ENCODE data around the gene ZAR1.
"Not testable (repeated sequence)": the region's sequence is repeated elsewhere in the genome, so short reads cannot be mapped to it uniquely, and the experiment has no call there.

Gene ZAR1
- total RNA-seq, result 0 to 0.11 (median 0.07) reads per million in 3 experiments

GRCh38 chr4:48490012-48490679 lies at the start of gene ZAR1:
Gene ZAR1 (plus strand): TSS chr4:48490252. CDS start chr4:48490292, 40 bp downstream.
- DNase-seq, result no peak

- DNase-seq, result not testable (repeated sequence)
These were observed 49.1 kb upstream of the ZAR1 start for GRCh38 chr4:48440914-48441313.

GRCh38 chr4:48445704-48446103 lies 44.3 kb upstream of the ZAR1 start:
- DNase-seq, result peak; percentile 2

GRCh38 chr4:48446642-48447041 lies 43.4 kb upstream of the ZAR1 start:
- DNase-seq, result no peak

- DNase-seq, result no peak
These were observed 40.9 kb upstream of the ZAR1 start for GRCh38 chr4:48449151-48449550.

- DNase-seq, result no peak
These were observed 39.3 kb upstream of the ZAR1 start for GRCh38 chr4:48450740-48451139.

- DNase-seq, result not testable (repeated sequence)
These were observed 38.4 kb upstream of the ZAR1 start for GRCh38 chr4:48451656-48452055.

GRCh38 chr4:48454591-48454990 lies 35.5 kb upstream of the ZAR1 start:
- no peak for DNase-seq

- DNase-seq, result no peak
These were observed 29.1 kb upstream of the ZAR1 start for GRCh38 chr4:48461000-48461399.

GRCh38 chr4:48462363-48462762 lies 27.7 kb upstream of the ZAR1 start:
- DNase-seq, result no peak

GRCh38 chr4:48467442-48467841 lies 22.6 kb upstream of the ZAR1 start:
- no peak for DNase-seq

GRCh38 chr4:48467891-48468290 lies 22.2 kb upstream of the ZAR1 start:
- no peak for DNase-seq

- DNase-seq, result no peak
These were observed 19.9 kb upstream of the ZAR1 start for GRCh38 chr4:48470137-48470536.

- no peak for DNase-seq
These were observed 19.5 kb upstream of the ZAR1 start for GRCh38 chr4:48470570-48470969.

GRCh38 chr4:48472794-48473193 lies 17.3 kb upstream of the ZAR1 start:
- DNase-seq, result no peak

- DNase-seq, result no peak
These were observed 14.3 kb upstream of the ZAR1 start for GRCh38 chr4:48475770-48476169.

- no peak for DNase-seq
These were observed 11.8 kb upstream of the ZAR1 start for GRCh38 chr4:48478273-48478672.

GRCh38 chr4:48481581-48481980 lies 8.5 kb upstream of the ZAR1 start:
- DNase-seq, result no peak

GRCh38 chr4:48483006-48483776 lies 6.9 kb upstream of the ZAR1 start, which contains the start of gene SLC10A4:
Gene SLC10A4 (plus strand): TSS chr4:48483343. CDS start chr4:48483562, 219 bp downstream.
- no peak for DNase-seq

GRCh38 chr4:48483777-48484493 lies 6.1 kb upstream of the ZAR1 start:
- no peak for DNase-seq

GRCh38 chr4:48484494-48485168 lies 5.4 kb upstream of the ZAR1 start:
- no peak for DNase-seq

GRCh38 chr4:48489683-48490011 lies 405 bp upstream of the ZAR1 start:
- no peak for DNase-seq
